Measurements from ENCODE around the gene BABAM2. TPM values are rescaled to one million over a fixed set of nuclear protein-coding genes. Genes with fewer than 3 reads are reported as not detected.

BABAM2 gene
- polyA plus RNA-seq, 1 experiment = 32.6 TPM

DNA sequence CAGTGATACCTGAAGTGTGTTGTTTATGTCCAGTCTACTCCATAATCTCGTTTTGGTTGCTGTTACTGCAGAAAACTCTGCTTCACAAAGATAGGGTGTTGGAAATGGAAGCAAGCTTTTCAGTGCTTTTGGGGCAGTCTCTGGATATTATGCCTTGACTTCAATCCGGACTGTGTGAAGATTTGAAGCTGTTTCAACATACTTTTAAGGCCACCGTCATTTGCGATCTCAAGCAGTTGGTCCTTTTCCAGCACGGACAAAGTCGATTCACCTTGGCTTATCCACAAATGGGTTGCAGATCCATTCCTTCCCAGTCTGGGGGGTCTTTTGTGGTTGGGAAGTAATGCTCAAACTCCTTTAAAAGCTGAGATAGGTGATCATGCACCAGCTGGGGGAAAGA lies 20.8 kb upstream of the BABAM2 start:
- DNase-seq (ENCODE audit: low read depth) = no peak
- Histone ChIP-seq H3K4me3 (ENCODE audit: low read depth, low read length) (no peak overlapping the region), H3K36me3 (ENCODE audit: control insufficient read depth, insufficient read depth, low read length) (no peaks in the 10 kb centered on the region), H3K27me3 (ENCODE audit: control insufficient read depth, insufficient read depth, low read length) (no peaks in the 10 kb centered on the region)
- ChIA-PET CTCF (interaction anchor here (0.9 to 1.2 kb wide), 3 partner anchors 16 to 40 kb away, joined by 3 to 4 read pairs (median 3); no protein-coding TSS in a partner anchor), POLR2A (no interaction called here)
- TF ChIP-seq, protein P1, sequence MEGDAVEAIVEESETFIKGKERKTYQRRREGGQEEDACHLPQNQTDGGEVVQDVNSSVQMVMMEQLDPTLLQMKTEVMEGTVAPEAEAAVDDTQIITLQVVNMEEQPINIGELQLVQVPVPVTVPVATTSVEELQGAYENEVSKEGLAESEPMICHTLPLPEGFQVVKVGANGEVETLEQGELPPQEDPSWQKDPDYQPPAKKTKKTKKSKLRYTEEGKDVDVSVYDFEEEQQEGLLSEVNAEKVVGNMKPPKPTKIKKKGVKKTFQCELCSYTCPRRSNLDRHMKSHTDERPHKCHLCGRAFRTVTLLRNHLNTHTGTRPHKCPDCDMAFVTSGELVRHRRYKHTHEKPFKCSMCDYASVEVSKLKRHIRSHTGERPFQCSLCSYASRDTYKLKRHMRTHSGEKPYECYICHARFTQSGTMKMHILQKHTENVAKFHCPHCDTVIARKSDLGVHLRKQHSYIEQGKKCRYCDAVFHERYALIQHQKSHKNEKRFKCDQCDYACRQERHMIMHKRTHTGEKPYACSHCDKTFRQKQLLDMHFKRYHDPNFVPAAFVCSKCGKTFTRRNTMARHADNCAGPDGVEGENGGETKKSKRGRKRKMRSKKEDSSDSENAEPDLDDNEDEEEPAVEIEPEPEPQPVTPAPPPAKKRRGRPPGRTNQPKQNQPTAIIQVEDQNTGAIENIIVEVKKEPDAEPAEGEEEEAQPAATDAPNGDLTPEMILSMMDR (IDR thresholded peaks at IDR 0.05; ENCODE audit: insufficient read depth, low read depth, low read length) = no peak

DNA sequence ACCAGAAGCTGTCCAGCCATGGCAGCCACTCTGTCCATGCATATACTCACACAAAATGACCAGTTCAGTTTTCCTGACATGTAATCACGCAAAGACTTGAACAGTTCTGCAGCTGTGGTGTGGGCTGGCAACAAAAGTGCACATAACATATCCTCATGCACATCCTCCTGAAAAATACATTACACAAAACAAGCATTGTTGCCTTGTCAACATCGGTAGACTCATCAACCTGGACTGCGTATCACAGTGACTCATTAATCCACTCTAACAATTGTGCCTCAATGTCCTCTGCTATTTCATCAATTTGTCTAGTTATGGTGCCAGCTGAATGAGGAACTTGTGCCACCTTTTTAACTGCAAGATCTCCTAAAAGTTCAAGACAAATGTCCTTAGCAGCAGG lies 19.8 kb upstream of the BABAM2 start:
- CTCF ChIA-PET = no interaction called here
- Histone ChIP-seq H3K36me3 (ENCODE audit: control insufficient read depth, insufficient read depth, low read length) (no peaks in the 10 kb centered on the region), H3K27me3 (ENCODE audit: control insufficient read depth, insufficient read depth, low read length) (no peaks in the 10 kb centered on the region), H3K4me3 (ENCODE audit: low read depth, low read length) (no peak overlapping the region)
- POLR2A ChIA-PET = no interaction called here
- TF ChIP-seq, protein P1 (IDR thresholded peaks at IDR 0.05; ENCODE audit: insufficient read depth, low read depth, low read length) = no peak
- DNase-seq (ENCODE audit: low read depth) = no peak

DNA sequence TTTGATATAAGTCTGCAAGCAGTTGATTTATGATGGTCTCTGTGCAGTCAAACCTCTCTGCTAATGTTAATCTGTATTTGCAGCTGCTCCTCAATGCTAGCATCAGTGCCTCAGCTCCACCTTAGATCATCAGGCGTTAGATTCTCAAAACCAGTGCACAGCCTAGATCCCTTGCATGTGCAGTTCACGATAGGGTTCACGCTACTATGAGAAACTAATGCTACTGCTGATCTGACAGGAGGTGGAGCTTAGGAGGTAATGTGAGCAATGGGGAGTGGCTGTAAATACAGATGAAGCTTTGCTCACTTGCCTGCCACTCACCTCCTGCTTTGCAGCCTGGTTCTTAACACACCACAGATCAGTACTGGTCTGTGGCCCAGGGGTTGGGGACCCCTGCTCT lies 18.7 kb upstream of the BABAM2 start:
- Histone ChIP-seq H3K36me3 (ENCODE audit: control insufficient read depth, insufficient read depth, low read length) (no peaks in the 10 kb centered on the region), H3K4me3 (ENCODE audit: low read depth, low read length) (no peak overlapping the region), H3K27me3 (ENCODE audit: control insufficient read depth, insufficient read depth, low read length) (no peaks in the 10 kb centered on the region)
- CTCF ChIA-PET = interaction anchor here (1.0 kb wide), 1 partner anchor 13 kb away, joined by 3 read pairs; no protein-coding TSS in a partner anchor
- POLR2A ChIA-PET = no interaction called here
- no peak for DNase-seq (ENCODE audit: low read depth)
- TF ChIP-seq, protein P1 (IDR thresholded peaks at IDR 0.05; ENCODE audit: insufficient read depth, low read depth, low read length) = no peak

DNA sequence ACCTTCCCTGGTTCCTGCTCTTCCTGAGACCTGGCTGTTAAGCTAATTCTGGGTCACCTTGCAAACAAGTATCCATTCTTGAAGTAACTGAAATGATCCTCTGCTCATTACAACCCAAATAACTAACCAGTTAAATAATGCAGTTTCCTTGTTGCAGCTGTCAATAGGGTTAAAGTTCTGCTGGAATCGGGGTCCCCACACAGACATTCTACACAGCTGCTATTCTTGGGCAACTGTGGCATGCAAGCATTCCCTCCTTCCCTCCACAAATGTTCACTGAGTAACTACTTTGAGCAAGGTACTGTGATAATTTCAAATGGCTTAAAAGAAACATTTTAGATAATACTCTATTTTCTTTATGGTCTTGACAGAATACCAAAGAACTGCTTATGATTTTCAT lies 17.4 kb upstream of the BABAM2 start:
- TF ChIP-seq, protein P1 (IDR thresholded peaks at IDR 0.05; ENCODE audit: insufficient read depth, low read depth, low read length) = no peak
- no peak for DNase-seq (ENCODE audit: low read depth)
- Histone ChIP-seq H3K36me3 (ENCODE audit: control insufficient read depth, insufficient read depth, low read length) (no peaks in the 10 kb centered on the region), H3K27me3 (ENCODE audit: control insufficient read depth, insufficient read depth, low read length) (no peaks in the 10 kb centered on the region), H3K4me3 (ENCODE audit: low read depth, low read length) (no peak overlapping the region)
- ChIA-PET POLR2A (no interaction called here), CTCF (no interaction called here)

DNA sequence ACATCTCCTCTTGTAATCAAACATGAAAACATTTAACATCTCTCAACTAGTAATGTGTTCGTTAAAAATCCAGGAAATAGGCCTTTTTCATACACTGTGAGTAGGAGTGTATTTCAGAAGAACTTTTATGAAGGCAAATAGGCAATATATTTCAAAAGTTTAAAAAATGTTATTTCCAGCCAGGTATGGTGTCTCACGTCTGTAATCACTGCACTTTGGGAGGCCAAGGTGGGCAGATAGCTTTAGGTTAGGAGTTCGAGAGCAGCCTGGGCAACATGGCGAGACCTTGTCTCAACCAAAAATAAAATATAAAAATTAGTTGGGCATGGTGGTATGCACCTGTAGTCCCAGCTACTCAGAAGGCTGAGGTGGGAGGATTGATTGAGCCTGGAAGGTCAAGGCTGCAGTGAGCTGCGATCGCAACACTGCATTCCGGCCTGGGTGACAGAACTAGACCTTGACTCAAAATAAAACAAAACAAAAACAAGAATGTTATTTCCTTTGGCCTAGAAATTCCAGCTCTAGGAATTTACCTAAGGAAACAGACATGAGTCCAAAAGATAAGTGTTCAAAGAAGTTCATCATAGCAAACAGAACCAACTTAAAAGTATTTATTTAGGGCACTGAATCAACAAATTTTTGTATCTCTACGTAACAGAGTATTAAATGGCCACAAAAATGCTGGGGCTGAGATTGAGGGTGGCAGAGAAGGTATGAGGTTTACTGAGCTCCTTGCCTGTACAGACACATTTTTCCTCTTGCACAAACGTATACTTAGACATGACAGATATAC lies 15.2 kb upstream of the BABAM2 start:
- CTCF ChIA-PET = interaction anchor here (1.0 kb wide), 1 partner anchor 182 kb away, joined by 3 read pairs; no protein-coding TSS in a partner anchor
- TF ChIP-seq, protein P1 (IDR thresholded peaks at IDR 0.05; ENCODE audit: insufficient read depth, low read depth, low read length) = no peak
- no peaks in the 10 kb centered on the region for H3K27me3 ChIP-seq (ENCODE audit: control insufficient read depth, insufficient read depth, low read length)
- H3K4me3 ChIP-seq (ENCODE audit: low read depth, low read length) = no peak overlapping the region
- no peaks in the 10 kb centered on the region for H3K36me3 ChIP-seq (ENCODE audit: control insufficient read depth, insufficient read depth, low read length)
- POLR2A ChIA-PET = no interaction called here
- no peak for DNase-seq (ENCODE audit: low read depth)

Measured in BJ (cell line).